Bronchial epithelial cell (primary cell): ENCODE data around the gene POGZ. TPM values are rescaled to one million over a fixed set of nuclear protein-coding genes. Genes with fewer than 3 reads are reported as not detected.
A peak's percentile ranks its signal among the peaks of the same experiment; 100 is the strongest.

ENCODE experiments used
- DNase-seq: peaks from one replicate; pipeline ENCODE4 v3.0.0-alpha.2; 2010; ENCODE audit warnings: low read depth
- FAIRE-seq: peaks from 2 replicates; lab custom pipeline; 2011; peaks lifted over from hg19 to GRCh38; lab: Jason Lieb, UNC
- H3K27me3 ChIP-seq: 2 replicates; pipeline ENCODE4 v1.5.1; 2011; ENCODE audit warnings: low read length; ENCODE audit not compliant: control insufficient read depth, insufficient read depth
- H3K36me3 ChIP-seq: 2 replicates; pipeline ENCODE4 v1.5.1; 2011; ENCODE audit warnings: low read length; ENCODE audit not compliant: control insufficient read depth, insufficient read depth
- H3K4me3 ChIP-seq: 2 replicates; pipeline ENCODE4 v1.5.1; 2011; ENCODE audit warnings: mild to moderate bottlenecking, low read depth, low read length, control low read depth
- CTCF ChIP-seq: IDR thresholded peaks from 2 replicates; pipeline ENCODE4 v1.5.1; 2011; ENCODE audit warnings: mild to moderate bottlenecking, moderate library complexity, low read length, control low read depth, inconsistent platforms; ENCODE audit not compliant: insufficient read depth, severe bottlenecking
- total RNA-seq: library from RNA; depleted of rRNA; stranded (reverse); fragments of >200 nt; gene quantifications from 2 replicates; pipeline ENCODE4 v1.2.1, GENCODE V29; 2014

Gene POGZ
- total RNA-seq, 1 donor from 2014 or later = 6.6 TPM

GRCh38 chr1:151408891-151409290 lies 50.4 kb downstream of the POGZ start:
- no peak for TF ChIP-seq CTCF
- Histone ChIP-seq H3K36me3 (peaks cover 18% of the 10 kb centered on the region), H3K4me3 (no peak overlapping the region), H3K27me3 (no peaks in the 10 kb centered on the region)
- FAIRE-seq (no peak), DNase-seq (peak; percentile 39)

GRCh38 chr1:151407304-151407703 lies 52.0 kb downstream of the POGZ start:
- Histone ChIP-seq H3K27me3 (no peaks in the 10 kb centered on the region), H3K4me3 (no peak overlapping the region), H3K36me3 (peaks cover 19% of the 10 kb centered on the region)
- DNase-seq (no peak), FAIRE-seq (no peak)
- TF ChIP-seq CTCF = no peak

- TF ChIP-seq CTCF = no peak
- Histone ChIP-seq H3K4me3 (no peak overlapping the region), H3K27me3 (no peaks in the 10 kb centered on the region), H3K36me3 (peaks cover 20% of the 10 kb centered on the region)
- no peak for FAIRE-seq
- DNase-seq = no peak
Observed at GRCh38 chr1:151406176-151406575, 53.1 kb downstream of the POGZ start.

GRCh38 chr1:151405187-151405951 lies 53.9 kb downstream of the POGZ start:
- Histone ChIP-seq H3K4me3 (no peak overlapping the region), H3K27me3 (no peaks in the 10 kb centered on the region), H3K36me3 (peaks cover 23% of the 10 kb centered on the region)
- TF ChIP-seq CTCF = no peak
- FAIRE-seq = peak; percentile 68
- DNase-seq = no peak

- DNase-seq (no peak), FAIRE-seq (no peak)
- peaks cover 16% of the 10 kb centered on the region for H3K36me3 ChIP-seq
Observed at GRCh38 chr1:151403612-151404011, 55.7 kb downstream of the POGZ start.

More at GRCh38 chr1:151403612-151404011, 55.7 kb downstream of the POGZ start:
- no peaks in the 10 kb centered on the region for H3K27me3 ChIP-seq
- TF ChIP-seq CTCF = no peak
- no peak overlapping the region for H3K4me3 ChIP-seq
